Measurements from ENCODE around the gene LCE5A.

The LCE5A gene

DNA sequence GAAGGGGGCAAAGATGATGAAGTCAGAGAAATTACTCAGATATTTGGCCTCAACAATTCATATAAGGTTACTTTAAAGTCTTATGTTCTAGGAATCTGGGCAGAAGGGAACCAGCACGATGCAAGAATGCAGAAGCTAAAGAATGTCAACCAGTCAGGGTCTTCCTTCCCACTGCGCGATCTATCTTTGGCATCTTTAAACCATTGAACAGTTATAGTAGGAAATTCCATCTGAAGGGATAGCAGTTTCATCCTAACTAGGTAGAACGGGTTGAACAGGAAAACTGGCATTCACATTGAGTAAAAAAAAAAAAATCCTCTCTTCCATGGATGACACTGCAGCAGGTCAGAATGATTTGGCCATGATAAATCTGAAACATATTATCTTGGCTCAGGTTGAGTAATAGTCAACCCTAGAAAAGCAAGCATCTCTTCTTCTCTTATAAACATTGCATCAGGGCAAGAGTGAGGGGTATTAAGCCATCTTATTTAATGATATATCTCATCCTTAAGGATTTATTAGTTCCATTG is 10.0 kb downstream of the LCE5A start:
- TF ChIP-seq, protein P1, sequence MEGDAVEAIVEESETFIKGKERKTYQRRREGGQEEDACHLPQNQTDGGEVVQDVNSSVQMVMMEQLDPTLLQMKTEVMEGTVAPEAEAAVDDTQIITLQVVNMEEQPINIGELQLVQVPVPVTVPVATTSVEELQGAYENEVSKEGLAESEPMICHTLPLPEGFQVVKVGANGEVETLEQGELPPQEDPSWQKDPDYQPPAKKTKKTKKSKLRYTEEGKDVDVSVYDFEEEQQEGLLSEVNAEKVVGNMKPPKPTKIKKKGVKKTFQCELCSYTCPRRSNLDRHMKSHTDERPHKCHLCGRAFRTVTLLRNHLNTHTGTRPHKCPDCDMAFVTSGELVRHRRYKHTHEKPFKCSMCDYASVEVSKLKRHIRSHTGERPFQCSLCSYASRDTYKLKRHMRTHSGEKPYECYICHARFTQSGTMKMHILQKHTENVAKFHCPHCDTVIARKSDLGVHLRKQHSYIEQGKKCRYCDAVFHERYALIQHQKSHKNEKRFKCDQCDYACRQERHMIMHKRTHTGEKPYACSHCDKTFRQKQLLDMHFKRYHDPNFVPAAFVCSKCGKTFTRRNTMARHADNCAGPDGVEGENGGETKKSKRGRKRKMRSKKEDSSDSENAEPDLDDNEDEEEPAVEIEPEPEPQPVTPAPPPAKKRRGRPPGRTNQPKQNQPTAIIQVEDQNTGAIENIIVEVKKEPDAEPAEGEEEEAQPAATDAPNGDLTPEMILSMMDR (IDR thresholded peaks at IDR 0.05) = no peak
- no peak for DNase-seq
- Mint-ChIP-seq H3K27ac (no peak overlapping the region), H3K4me3 (no peak overlapping the region), H3K9me3 (peaks cover 22% of the 10 kb centered on the region), H3K4me1 (no peaks in the 10 kb centered on the region), H3K36me3 (ENCODE audit: low read depth) (no peaks in the 10 kb centered on the region), H3K27me3 (ENCODE audit: low read depth, poor library complexity) (no peaks in the 10 kb centered on the region)

DNA sequence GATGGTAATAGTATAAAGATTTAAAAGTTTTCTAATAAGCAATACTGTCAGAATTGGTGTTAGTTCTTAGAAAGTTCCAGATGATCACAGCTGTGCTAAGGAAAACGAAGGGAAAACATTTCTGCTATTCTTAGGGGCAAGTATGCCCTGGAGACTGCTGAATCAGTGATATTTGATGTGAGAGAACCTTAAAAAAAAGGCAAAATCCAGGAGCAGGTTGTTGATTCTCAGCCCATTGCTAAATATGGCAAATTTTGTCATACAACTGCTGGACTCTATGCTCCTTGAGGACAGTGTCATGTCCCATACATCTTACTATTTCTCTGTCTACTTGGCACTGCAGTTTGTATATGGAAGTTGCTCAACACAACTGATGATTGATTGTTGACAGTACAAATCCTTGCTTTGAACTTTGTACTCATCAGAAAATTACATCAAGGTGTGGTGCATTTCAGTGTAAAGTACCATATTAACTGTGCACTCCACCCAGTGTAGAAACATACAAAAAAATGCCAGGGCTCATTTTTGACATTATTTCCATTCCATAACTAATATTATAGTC is 14.6 kb downstream of the LCE5A start:
- Mint-ChIP-seq H3K4me1 (no peaks in the 10 kb centered on the region), H3K9me3 (peaks cover 42% of the 10 kb centered on the region), H3K4me3 (no peak overlapping the region), H3K27ac (no peak overlapping the region), H3K36me3 (ENCODE audit: low read depth) (no peaks in the 10 kb centered on the region), H3K27me3 (ENCODE audit: low read depth, poor library complexity) (no peaks in the 10 kb centered on the region)
- DNase-seq = no peak
- TF ChIP-seq, protein P1 (IDR thresholded peaks at IDR 0.05) = no peak

DNA sequence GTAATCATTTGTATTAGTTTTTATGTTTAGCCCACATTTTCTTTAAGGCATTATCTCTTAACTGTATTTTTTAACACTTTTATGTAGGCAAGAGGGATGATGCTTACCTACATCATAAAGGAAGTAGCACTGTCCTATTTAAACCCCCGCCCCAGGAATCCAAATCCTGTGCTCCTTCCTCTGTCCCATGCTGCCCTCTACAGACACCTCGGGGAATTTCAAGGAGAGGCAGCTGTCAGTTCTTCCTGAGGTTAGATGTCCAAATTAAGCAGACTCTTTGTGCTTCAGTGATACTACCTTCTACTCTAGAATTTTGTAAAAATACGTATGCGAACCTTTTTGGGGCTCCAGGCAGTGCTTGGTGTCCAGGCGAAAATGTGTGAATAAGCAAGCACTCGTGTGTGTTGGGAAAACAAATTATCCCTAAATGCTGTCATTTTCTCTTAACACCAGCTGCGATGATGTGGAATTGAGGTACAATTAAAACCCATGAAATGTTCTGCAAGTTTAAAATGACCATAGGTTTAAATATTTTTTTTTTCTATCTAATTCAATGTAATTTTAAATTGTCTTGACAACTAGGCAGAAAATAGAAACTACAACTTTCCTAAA is 22.8 kb downstream of the LCE5A start:
- Mint-ChIP-seq H3K27me3 (ENCODE audit: low read depth, poor library complexity) (peaks cover 3% of the 10 kb centered on the region), H3K36me3 (ENCODE audit: low read depth) (no peaks in the 10 kb centered on the region), H3K9me3 (peaks cover 90% of the 10 kb centered on the region)

DNA sequence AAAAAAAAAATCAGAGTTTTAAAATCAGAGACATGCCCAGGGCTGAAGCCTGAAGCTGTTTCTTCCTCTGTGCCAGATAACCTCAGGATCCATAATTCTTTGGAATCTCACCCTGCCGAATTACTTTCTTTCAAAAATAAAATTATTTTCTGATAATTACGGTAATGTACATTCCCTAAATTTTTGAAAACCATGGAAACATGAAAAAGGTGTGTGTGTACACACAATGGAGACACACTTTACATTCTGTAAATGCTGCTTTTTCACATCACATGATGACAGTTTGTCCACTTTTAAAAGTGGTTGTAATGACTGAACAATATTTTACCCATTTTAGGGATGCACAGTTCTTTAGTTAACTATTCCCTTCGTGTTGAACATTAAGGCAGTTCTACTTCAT is 25.2 kb downstream of the LCE5A start:
- no peaks in the 10 kb centered on the region for H3K36me3 Mint-ChIP-seq (ENCODE audit: low read depth)
- DNase-seq = no peak
- TF ChIP-seq, protein P1 (IDR thresholded peaks at IDR 0.05) = no peak
- peaks cover 90% of the 10 kb centered on the region for H3K9me3 Mint-ChIP-seq
- H3K27me3 Mint-ChIP-seq (ENCODE audit: low read depth, poor library complexity) = peaks cover 3% of the 10 kb centered on the region
- no peak overlapping the region for H3K4me3 Mint-ChIP-seq
- H3K27ac Mint-ChIP-seq = no peak overlapping the region
- no peaks in the 10 kb centered on the region for H3K4me1 Mint-ChIP-seq

More for the DNA sequence above, 22.8 kb downstream of the LCE5A start:
- no peaks in the 10 kb centered on the region for H3K4me1 Mint-ChIP-seq
- TF ChIP-seq, protein P1 (IDR thresholded peaks at IDR 0.05) = no peak
- H3K4me3 Mint-ChIP-seq = no peak overlapping the region
- H3K27ac Mint-ChIP-seq = no peak overlapping the region
- DNase-seq = no peak

DNA sequence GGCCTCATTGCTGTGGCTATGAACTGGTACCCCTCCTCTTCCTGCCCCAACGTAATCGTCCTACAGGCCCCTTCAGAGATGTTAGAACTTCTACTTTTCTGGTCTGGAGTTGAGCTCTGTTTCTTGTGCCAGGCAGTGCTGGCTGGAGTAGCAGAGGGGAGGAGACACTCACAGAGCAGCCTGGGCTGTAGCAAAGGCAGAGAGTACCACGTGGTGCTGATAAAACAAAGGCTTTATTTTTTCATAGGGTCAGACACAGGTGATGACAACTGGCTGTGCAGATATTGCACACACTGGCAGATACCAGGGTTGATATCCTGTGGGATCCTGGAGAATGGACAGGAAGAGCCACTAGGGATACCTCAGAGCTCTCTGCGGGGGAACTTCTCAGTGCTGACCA is 26.9 kb downstream of the LCE5A start:
- Mint-ChIP-seq H3K9me3 (peaks cover 90% of the 10 kb centered on the region), H3K27ac (no peak overlapping the region)
- no peak for DNase-seq

More for the DNA sequence above, 26.9 kb downstream of the LCE5A start:
- H3K36me3 Mint-ChIP-seq (ENCODE audit: low read depth) = no peaks in the 10 kb centered on the region
- H3K4me3 Mint-ChIP-seq = no peak overlapping the region
- TF ChIP-seq, protein P1 (IDR thresholded peaks at IDR 0.05) = no peak
- H3K4me1 Mint-ChIP-seq = no peaks in the 10 kb centered on the region
- no peaks in the 10 kb centered on the region for H3K27me3 Mint-ChIP-seq (ENCODE audit: low read depth, poor library complexity)

Data from nephron progenitor cell (in vitro differentiated cells).